Left lobe of liver (tissue), 2 donors: ENCODE data around the gene CTIF. TPM values are rescaled to one million over a fixed set of nuclear protein-coding genes. Genes with fewer than 3 reads are reported as not detected.

ENCODE experiments used
- ATAC-seq: fragments of 200-7000 bp; cut with Tn5 transposase; one replicate; pipeline ENCODE4 v1.9.1; 2020; ENCODE audit warnings: mild to moderate bottlenecking, moderate library complexity
- DNase-seq: peaks from one replicate; pipeline ENCODE4 v3.0.0-alpha.2; 2020; ENCODE audit warnings: low spot score
- total RNA-seq: library from RNA; stranded (reverse); gene quantifications from one replicate; pipeline ENCODE4 v1.2.1, GENCODE V29; 2021
- donor health status: DM: no; HTN: no; CAD: no; lungs with moderate emphysema.
- donor health status: DM: no; HTN: yes; CAD: no.

The CTIF gene
- total RNA-seq, 1 donor from 2014 or later: 74.4 TPM

DNA sequence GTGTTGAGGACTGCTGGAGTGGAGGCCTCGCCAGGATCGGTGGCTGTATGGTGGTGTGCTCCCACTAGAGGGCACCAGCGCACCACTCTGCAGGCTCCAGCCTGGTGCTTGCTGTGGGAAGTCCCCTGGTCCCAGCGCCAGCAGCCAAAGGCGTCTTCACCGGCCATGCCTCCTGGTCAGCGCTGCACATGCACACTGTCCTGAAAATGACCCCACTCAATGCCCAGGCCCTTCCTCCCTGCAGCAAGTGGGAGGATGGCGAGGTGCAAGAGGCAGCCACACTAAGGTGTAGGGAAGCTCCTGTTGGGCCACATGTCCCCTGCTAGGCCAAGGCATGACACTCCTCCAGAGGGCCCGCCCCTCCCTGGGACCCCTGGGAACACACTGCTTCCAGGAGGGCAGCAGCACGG is 136.5 kb downstream of the CTIF start:
- ATAC-seq (peak; percentile 80), DNase-seq (peak; percentile 91)

GRCh38 chr18:48675912-48676311 is 137.1 kb downstream of the CTIF start:
- DNase-seq: no peak

DNA sequence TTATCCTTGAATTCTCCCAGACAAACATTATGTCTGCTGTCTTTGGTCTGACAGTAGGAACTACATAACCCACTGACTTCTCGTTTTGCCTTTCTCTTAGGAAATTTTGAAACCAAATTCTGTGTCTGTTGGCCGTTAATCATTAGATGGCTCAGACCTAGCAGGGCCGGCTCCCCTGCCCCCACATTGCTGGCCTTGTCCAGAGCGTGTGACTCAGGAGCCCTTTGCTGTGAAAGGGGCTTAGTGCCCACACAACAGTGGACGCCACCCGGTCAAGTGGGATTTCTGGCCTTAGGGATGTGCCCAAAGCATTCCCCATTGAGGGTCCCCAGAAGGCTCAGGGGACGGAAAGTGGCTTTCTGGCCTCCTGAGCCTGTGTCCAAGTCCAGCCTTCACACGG is 137.5 kb downstream of the CTIF start:
- DNase-seq (no peak), ATAC-seq (peak; percentile 41)

More at GRCh38 chr18:48675912-48676311, 137.1 kb downstream of the CTIF start:
- ATAC-seq: no peak

DNA sequence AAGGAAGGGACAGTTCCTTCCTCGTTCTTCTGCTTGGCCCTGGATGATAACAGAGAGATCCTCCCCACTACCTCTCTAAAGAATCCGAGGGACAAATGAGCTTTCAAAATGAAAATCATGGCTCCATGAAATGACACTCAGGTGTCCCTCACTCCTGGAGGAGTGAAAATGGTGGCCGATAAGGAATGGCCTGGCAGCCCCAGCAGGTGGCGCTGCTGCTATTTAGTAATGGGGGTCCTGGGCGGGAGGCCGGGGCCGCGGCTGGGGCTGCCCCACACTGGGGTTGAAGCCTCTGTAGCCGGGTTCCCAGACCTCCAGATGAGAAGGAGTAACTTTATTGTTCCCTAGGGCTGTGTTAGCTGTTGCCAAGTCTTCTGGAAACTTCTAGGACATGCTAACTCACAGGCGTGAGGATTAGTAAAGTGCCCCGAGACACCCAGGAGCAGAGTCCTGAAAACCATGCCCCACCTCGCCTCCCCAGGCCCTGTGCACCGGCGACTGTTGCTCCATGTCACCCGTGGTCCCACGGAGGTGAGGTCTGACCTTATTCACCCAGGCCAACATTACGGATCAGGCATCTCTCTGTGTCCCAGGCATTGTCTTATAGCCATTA is 138.0 kb downstream of the CTIF start:
- ATAC-seq (peak; percentile 37), DNase-seq (no peak)

DNA sequence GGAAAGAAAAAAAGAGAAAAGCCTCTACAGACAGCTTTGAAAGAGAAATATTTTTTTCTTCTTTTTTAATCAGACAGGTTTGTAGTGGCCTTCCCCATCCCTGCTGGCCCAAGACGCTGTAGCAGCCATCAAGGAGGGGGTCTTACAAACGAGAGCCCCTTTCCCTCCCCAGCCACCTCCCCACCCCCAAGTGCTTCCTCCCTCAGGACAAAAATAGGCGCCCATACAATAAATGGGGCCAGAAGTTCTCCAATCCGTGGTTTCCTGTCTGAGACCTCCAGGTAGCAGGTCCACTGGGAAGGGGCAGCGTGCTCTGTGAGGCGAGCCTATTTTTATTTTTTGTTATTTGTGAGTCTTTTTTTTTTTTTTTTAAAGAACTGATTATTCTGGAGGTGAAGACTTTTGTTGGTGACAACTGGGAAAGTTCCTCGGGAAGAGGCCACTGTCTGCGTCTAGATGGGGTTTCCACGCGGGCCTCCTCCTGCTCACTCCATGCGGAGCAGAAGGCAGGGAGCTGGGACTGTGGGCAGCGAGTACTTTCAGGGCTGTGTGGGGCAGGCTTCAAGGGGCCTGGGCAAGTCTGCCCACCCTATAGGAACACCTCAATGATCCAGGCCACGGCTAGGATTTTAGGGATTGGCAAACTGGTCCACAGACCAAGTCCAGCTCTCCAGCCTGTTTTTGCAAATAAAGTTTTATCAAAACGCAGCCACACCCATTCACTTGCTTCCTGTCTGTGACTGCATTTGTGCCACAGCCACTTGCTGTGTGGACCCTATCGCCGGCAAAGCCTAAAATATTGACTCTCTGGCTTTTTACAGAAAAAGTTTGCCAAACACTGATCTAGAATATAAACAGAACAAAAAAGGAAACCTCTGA is 139.6 kb downstream of the CTIF start:
- no peak for ATAC-seq
- DNase-seq: no peak

DNA sequence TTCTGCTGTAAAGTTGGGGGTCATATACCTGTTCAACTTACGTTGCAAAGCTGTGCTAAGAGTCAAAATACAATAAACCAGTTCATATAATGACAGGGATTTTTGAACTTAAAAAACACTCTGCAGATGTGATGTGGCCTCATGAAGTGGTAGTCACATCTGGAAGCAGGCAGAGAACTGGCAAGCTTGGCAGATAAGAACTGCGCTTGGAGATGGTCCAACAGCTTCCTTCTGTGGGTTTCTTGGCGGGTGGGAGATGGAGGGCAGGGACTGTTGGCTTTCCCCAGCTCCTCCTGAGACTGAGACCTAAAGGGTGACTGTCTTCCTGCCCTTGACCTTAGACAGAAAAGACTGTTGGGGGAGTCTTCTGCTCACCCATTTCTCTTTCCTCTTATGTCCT is 140.4 kb downstream of the CTIF start:
- DNase-seq (no peak), ATAC-seq (no peak)

- ATAC-seq (peak; percentile 43), DNase-seq (peak; percentile 72)
These were observed 141.8 kb downstream of the CTIF start for GRCh38 chr18:48680339-48681250.

DNA sequence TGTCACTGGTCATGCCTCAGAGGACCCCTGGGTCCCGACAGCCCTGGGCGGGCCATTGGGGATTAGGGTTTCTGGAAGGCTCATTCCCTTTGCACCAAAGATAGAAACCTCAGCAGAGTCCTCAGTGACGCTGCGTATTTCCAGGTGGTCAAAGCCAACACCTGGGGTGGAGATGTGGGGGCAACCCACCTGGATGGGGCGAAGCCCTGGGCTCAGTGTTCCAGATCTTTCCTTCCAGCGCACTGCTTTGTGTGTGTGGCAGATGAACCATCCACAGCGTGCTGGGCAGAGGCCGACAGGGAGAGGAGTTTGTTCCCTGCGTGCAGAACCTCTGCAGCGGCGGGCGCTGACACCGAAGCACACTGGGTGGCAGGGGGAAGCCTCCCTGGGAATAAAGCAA is 143.9 kb downstream of the CTIF start:
- DNase-seq (no peak), ATAC-seq (no peak)

DNA sequence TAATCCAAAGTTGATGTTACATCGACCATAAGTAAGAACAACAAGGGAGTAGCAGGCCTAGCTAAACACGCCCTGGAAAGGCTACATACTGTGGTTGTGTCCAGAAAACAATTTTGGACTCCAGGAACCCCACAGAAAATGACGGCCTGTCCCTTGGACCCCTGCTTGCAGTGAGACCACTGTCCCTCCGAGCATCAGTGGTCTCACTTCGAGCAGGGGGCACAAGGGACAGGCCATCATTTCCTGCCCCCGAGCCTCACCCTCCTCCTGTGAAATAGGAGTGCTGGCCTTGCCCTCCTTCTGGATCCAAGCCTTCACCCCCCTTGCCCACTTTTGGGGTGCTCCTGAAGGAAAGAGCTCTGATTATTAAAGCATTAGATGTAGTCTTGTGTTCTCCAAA is 144.4 kb downstream of the CTIF start:
- DNase-seq: no peak
- no peak for ATAC-seq

GRCh38 chr18:48683661-48684060 is 144.8 kb downstream of the CTIF start:
- DNase-seq (no peak), ATAC-seq (no peak)

DNA sequence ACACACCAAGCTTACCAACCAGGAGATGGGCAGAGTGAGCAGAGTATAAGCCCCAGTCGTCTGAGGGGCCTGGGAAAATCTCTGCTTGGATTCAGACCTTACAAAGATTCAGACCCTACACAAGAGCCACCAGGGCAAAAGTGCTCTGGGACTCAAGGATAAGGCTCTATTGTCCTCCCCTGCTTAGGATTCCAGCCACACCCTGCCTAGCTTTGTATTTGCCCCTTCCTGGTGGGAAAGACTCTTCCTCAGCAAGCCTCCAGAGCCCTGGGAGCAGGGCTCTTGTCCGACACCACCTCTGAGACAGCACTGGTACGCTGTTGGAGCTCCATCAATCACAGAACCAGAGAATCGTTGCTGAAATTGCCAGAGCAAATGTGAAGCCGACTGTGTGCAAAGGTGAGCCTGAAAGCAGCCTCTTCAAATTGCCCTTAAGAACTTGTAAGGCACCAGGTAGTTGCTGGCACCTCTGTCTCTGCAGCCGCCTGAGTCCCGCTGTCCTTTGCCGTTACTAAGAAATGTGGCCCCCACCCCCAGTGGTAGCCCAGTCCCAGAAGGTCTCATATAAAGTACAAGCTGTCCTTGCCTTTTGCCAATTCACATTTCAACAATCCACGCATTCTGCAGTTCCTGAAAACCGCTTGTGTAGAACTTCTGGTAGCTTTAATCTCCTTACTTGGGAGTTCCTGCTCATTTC is 148.7 kb downstream of the CTIF start:
- ATAC-seq: no peak
- no peak for DNase-seq

DNA sequence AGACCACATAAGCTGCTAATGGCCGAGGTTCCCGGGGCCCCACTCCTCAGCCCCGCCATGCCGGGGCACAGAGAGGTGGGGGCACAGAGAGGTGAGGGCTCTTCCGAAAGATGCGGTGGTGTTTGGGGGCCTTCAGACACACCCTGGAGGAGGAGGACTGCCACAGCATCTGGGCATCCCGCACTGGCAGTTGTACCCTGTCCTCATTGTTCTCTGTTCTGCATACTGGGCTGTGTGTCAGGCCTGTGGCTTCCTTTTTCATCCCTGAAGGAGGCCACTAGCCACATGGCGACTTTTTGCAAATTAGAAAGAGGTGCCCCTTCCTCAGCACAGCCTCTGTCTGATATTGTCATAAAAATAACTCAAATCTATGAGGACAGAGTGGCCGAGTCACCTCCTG is 150.1 kb downstream of the CTIF start:
- ATAC-seq (peak; percentile 8), DNase-seq (no peak)

- DNase-seq: no peak
- ATAC-seq: no peak
These were observed 150.7 kb downstream of the CTIF start for GRCh38 chr18:48689548-48689947.

DNA sequence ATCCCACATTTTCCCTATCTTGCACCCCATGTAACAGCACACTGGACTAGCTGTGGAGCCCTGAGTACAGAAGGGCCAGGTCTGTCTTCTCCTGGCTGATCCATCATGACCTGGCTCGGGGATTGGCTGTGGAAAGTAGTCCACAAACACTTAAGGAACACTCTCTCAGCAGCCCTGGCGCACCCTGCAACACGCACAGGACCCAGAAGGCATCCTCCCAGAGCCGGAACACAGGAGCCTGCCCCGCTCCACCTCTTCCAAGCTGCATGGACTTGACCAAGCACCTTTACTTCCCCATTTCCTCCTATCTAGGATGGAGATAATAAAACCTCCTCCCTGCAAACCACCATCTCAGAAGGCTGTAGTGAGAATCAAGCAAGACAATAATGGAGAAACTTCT is 151.7 kb downstream of the CTIF start:
- ATAC-seq: no peak

DNA sequence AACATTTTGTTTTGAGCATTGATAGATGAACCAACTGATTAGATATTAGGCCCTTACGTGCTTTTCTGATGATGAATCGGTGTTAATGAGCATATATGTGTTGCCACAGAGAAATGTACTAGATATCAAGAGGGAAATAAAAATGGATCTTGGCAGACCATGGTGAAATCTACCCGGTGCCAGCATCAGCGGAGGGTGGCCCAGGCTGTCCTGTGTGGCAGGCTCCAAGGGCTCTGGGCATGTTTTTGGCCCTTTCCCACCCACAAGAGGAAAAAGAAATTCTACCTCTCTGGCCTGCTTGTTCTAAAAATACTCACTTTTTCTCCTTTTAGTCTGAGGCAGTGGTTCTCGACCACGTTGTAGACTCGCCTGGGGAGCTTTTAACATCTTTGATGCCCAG is 154.2 kb downstream of the CTIF start:
- ATAC-seq (no peak), DNase-seq (no peak)

More for the DNA sequence above, 151.7 kb downstream of the CTIF start:
- no peak for DNase-seq

- no peak for ATAC-seq
- no peak for DNase-seq
These were observed 154.9 kb downstream of the CTIF start for GRCh38 chr18:48693625-48694262.

DNA sequence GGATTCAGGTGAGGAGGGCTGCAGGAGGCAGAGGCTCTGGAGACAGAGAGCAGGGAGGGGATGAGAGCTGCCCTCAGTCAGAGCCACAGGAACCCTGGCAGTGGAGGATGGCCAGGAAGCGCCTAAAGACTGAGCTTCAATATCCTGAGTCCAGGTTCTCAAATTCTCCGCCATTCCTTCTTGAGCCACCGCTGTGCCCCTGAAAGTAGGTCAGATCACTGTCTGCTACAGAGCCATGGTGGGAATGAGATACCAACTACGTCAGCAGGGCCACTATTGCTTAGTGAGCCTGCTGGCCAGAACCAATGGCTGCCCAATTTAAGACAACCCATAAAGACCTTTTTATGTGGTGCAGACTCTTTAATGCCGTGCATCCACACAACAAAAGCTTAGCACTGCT is 155.5 kb downstream of the CTIF start:
- ATAC-seq: no peak
- DNase-seq: no peak

- DNase-seq (no peak), ATAC-seq (peak; percentile 8)
These were observed 156.8 kb downstream of the CTIF start for GRCh38 chr18:48695671-48696070.

GRCh38 chr18:48696218-48696617 is 157.4 kb downstream of the CTIF start:
- DNase-seq: no peak
- no peak for ATAC-seq

GRCh38 chr18:48697441-48697840 is 158.6 kb downstream of the CTIF start:
- no peak for ATAC-seq
- no peak for DNase-seq
